Measurements from ENCODE around the gene CAMK2N1.
"Not testable (repeated sequence)": the region's sequence is repeated elsewhere in the genome, so short reads cannot be mapped to it uniquely, and the experiment has no call there.

CAMK2N1 gene

GRCh38 chr1:20497506-20497905, 11.5 kb upstream of the CAMK2N1 start:
- no peaks in the 10 kb centered on the region for H3K79me2 ChIP-seq (ENCODE audit: insufficient read depth, low read length)
- no peak overlapping the region for H3K27ac ChIP-seq (ENCODE audit: low read depth, low read length, poor library complexity, severe bottlenecking)
- no peaks in the 10 kb centered on the region for H4K20me1 ChIP-seq (ENCODE audit: insufficient read depth, low read length)
- TF ChIP-seq CTCF (IDR thresholded peaks at IDR 0.05; ENCODE audit: low read length): no peak
- no peak for TF ChIP-seq EZH2 (IDR thresholded peaks at IDR 0.05; ENCODE audit: borderline replicate concordance, low read length)
- H3K9me2 ChIP-seq (ENCODE audit: low read depth, low read length): no peaks in the 10 kb centered on the region
- no peak overlapping the region for H3K4me3 ChIP-seq (ENCODE audit: low read depth, low read length, poor library complexity, severe bottlenecking)
- H3K9me3 ChIP-seq (ENCODE audit: low read length): no peaks in the 10 kb centered on the region
- peaks cover 51% of the 10 kb centered on the region for H3K36me3 ChIP-seq (ENCODE audit: insufficient read depth, low read length)
- H3K4me2 ChIP-seq (ENCODE audit: low read length): no peak overlapping the region
- no peaks in the 10 kb centered on the region for H3F3A ChIP-seq (ENCODE audit: insufficient read depth, low read length)
- peaks cover 10% of the 10 kb centered on the region for H3K4me1 ChIP-seq (ENCODE audit: insufficient read depth, low read length, severe bottlenecking)
- no peaks in the 10 kb centered on the region for H3K27me3 ChIP-seq (ENCODE audit: insufficient read depth, low read length)
- no peak overlapping the region for H2AFZ ChIP-seq (ENCODE audit: low read length)
- H3K9ac ChIP-seq (ENCODE audit: low read length): no peak overlapping the region

- H3F3A ChIP-seq (ENCODE audit: insufficient read depth, low read length); H3K4me2 ChIP-seq (ENCODE audit: low read length); H3K4me3 ChIP-seq (ENCODE audit: low read depth, low read length, poor library complexity, severe bottlenecking); H3K9ac ChIP-seq (ENCODE audit: low read length); H2AFZ ChIP-seq (ENCODE audit: low read length); H3K27me3 ChIP-seq (ENCODE audit: insufficient read depth, low read length); H3K9me2 ChIP-seq (ENCODE audit: low read depth, low read length); H3K4me1 ChIP-seq (ENCODE audit: insufficient read depth, low read length, severe bottlenecking); H3K27ac ChIP-seq (ENCODE audit: low read depth, low read length, poor library complexity, severe bottlenecking); H3K79me2 ChIP-seq (ENCODE audit: insufficient read depth, low read length); H4K20me1 ChIP-seq (ENCODE audit: insufficient read depth, low read length); H3K9me3 ChIP-seq (ENCODE audit: low read length): not testable (repeated sequence)
- H3K36me3 ChIP-seq (ENCODE audit: insufficient read depth, low read length): peaks cover 46% of the 10 kb centered on the region
Measured at GRCh38 chr1:20496725-20497383, 10.8 kb upstream of the CAMK2N1 start.

- Histone ChIP-seq H3K79me2 (ENCODE audit: insufficient read depth, low read length) (no peaks in the 10 kb centered on the region), H3K9me3 (ENCODE audit: low read length) (no peaks in the 10 kb centered on the region), H4K20me1 (ENCODE audit: insufficient read depth, low read length) (no peaks in the 10 kb centered on the region), H3K36me3 (ENCODE audit: insufficient read depth, low read length) (peaks cover 40% of the 10 kb centered on the region), H3K27ac (ENCODE audit: low read depth, low read length, poor library complexity, severe bottlenecking) (no peak overlapping the region), H3K4me3 (ENCODE audit: low read depth, low read length, poor library complexity, severe bottlenecking) (no peak overlapping the region), H3K9ac (ENCODE audit: low read length) (no peak overlapping the region), H3K27me3 (ENCODE audit: insufficient read depth, low read length) (no peaks in the 10 kb centered on the region), H3K9me2 (ENCODE audit: low read depth, low read length) (no peaks in the 10 kb centered on the region), H3K4me2 (ENCODE audit: low read length) (no peak overlapping the region), H3F3A (ENCODE audit: insufficient read depth, low read length) (no peaks in the 10 kb centered on the region), H3K4me1 (ENCODE audit: insufficient read depth, low read length, severe bottlenecking) (peaks cover 10% of the 10 kb centered on the region), H2AFZ (ENCODE audit: low read length) (no peak overlapping the region)
- no peak for TF ChIP-seq EZH2 (IDR thresholded peaks at IDR 0.05; ENCODE audit: borderline replicate concordance, low read length)
Measured at GRCh38 chr1:20496241-20496661, 10.2 kb upstream of the CAMK2N1 start.

GRCh38 chr1:20495661-20496060, 9.7 kb upstream of the CAMK2N1 start:
- no peak overlapping the region for H3K9ac ChIP-seq (ENCODE audit: low read length)
- no peaks in the 10 kb centered on the region for H3K9me2 ChIP-seq (ENCODE audit: low read depth, low read length)
- H3K27ac ChIP-seq (ENCODE audit: low read depth, low read length, poor library complexity, severe bottlenecking): no peak overlapping the region
- H3K27me3 ChIP-seq (ENCODE audit: insufficient read depth, low read length): no peaks in the 10 kb centered on the region
- no peak overlapping the region for H3K4me3 ChIP-seq (ENCODE audit: low read depth, low read length, poor library complexity, severe bottlenecking)
- H3K9me3 ChIP-seq (ENCODE audit: low read length): no peaks in the 10 kb centered on the region
- peaks cover 34% of the 10 kb centered on the region for H3K36me3 ChIP-seq (ENCODE audit: insufficient read depth, low read length)
- H3F3A ChIP-seq (ENCODE audit: insufficient read depth, low read length): no peaks in the 10 kb centered on the region
- no peak for TF ChIP-seq CTCF (IDR thresholded peaks at IDR 0.05; ENCODE audit: low read length)
- no peak for TF ChIP-seq EZH2 (IDR thresholded peaks at IDR 0.05; ENCODE audit: borderline replicate concordance, low read length)
- no peaks in the 10 kb centered on the region for H4K20me1 ChIP-seq (ENCODE audit: insufficient read depth, low read length)
- no peaks in the 10 kb centered on the region for H3K79me2 ChIP-seq (ENCODE audit: insufficient read depth, low read length)
- H3K4me2 ChIP-seq (ENCODE audit: low read length): no peak overlapping the region
- H2AFZ ChIP-seq (ENCODE audit: low read length): no peak overlapping the region
- H3K4me1 ChIP-seq (ENCODE audit: insufficient read depth, low read length, severe bottlenecking): peaks cover 10% of the 10 kb centered on the region

Data from OCI-LY1 (cell line).